B cell (primary cell): ENCODE measurements around the gene CNOT1. TPM values are rescaled to one million over a fixed set of nuclear protein-coding genes. Genes with fewer than 3 reads are reported as not detected.

Source experiments
- ATAC-seq: fragments of 200-7000 bp; cut with Tn5 transposase; one replicate; pipeline ENCODE4 v1.10.0; 2021; ENCODE audit warnings: low read depth, mild to moderate bottlenecking, moderate number of reproducible peaks, moderate library complexity
- CTCF ChIA-PET: fragments of 350-600 bp; sonication (Branson Sonifier 250); formaldehyde crosslinking; loops from one replicate; lab custom pipeline; 2021; ENCODE audit warnings: antibody characterized with exemption, inconsistent platforms; lab: Charles Lee
- POLR2A ChIA-PET: fragments of 350-600 bp; sonication (Branson Sonifier 250); formaldehyde crosslinking; loops from one replicate; lab custom pipeline; 2021; ENCODE audit warnings: antibody characterized with exemption; lab: Charles Lee
- DNase-seq: peaks from one replicate; pipeline ENCODE4 v3.0.0; 2013
- H2AFZ ChIP-seq: 2 replicates; pipeline ENCODE4 v1.6.1; 2012; ENCODE audit warnings: mild to moderate bottlenecking, low read depth, low read length; ENCODE audit not compliant: insufficient read depth, poor library complexity, severe bottlenecking
- H3K27ac ChIP-seq, 2 donors: 1 replicate in 1 of 2; 2 replicates in 1 of 2; pipeline ENCODE4 v1.5.1; 2012 to 2013; ENCODE audit warnings: low read length in 2 of 2, mild to moderate bottlenecking in 2 of 2, moderate library complexity in 1 of 2
- H3K27me3 ChIP-seq, 4 experiments: fragments of 200-600 bp in 1 of 4; sonication (generic) in 1 of 4; replicated peaks in 1 of 4; 1 replicate in 2 of 4; 2 replicates in 2 of 4; pipeline versions ENCODE4 v1.6.1 to v1.7.0; 2013 to 2016; ENCODE audit warnings: low read length in 3 of 4, mild to moderate bottlenecking in 2 of 4, mixed read lengths in 1 of 4, moderate library complexity in 1 of 4; ENCODE audit not compliant: insufficient read depth in 4 of 4, control insufficient read depth in 3 of 4; ENCODE audit errors: control extremely low read depth in 1 of 4
- H3K36me3 ChIP-seq, 2 experiments: replicated peaks in 1 of 2; 1 replicate in 1 of 2; 2 replicates in 1 of 2; pipeline versions ENCODE4 v1.6.1 to v1.7.1; 2013; ENCODE audit warnings: low read length in 1 of 2; ENCODE audit not compliant: insufficient read depth in 2 of 2, control insufficient read depth in 1 of 2; ENCODE audit errors: control extremely low read depth in 1 of 2, extremely low read depth in 1 of 2
- H3K4me1 ChIP-seq, 2 donors: fragments of 200-600 bp in 1 of 2; sonication (generic) in 1 of 2; 1 replicate in 1 of 2; 2 replicates in 1 of 2; pipeline versions ENCODE4 v1.5.1 to v1.6.1; 2013 to 2017; ENCODE audit warnings: low read length in 2 of 2; ENCODE audit not compliant: control insufficient read depth in 2 of 2, insufficient read depth in 2 of 2
- H3K4me2 ChIP-seq: replicated peaks from 2 replicates; pipeline ENCODE3; 2012; ENCODE audit warnings: mild to moderate bottlenecking, low read depth, low read length; ENCODE audit not compliant: poor library complexity, severe bottlenecking
- H3K4me3 ChIP-seq, 5 experiments: fragments of 200-600 bp in 1 of 5; sonication (generic) in 1 of 5; 1 replicate in 3 of 5; 2 replicates in 2 of 5; pipeline versions ENCODE4 v1.5.1 to v1.7.0; 2011 to 2016; ENCODE audit warnings: low read length in 4 of 5, mild to moderate bottlenecking in 4 of 5, low read depth in 2 of 5, control low read depth in 1 of 5, moderate library complexity in 1 of 5; ENCODE audit not compliant: insufficient read depth in 1 of 5; ENCODE audit errors: control extremely low read depth in 1 of 5, extremely low read depth in 1 of 5
- H3K79me2 ChIP-seq: fragments of 200-600 bp; sonication (generic); one replicate; pipeline ENCODE4 v1.6.0; 2016; ENCODE audit warnings: low read length; ENCODE audit not compliant: control insufficient read depth, insufficient read depth
- H3K9ac ChIP-seq: fragments of 200-600 bp; sonication (generic); 2 replicates; pipeline ENCODE4 v1.6.1; 2017; ENCODE audit warnings: mild to moderate bottlenecking, low read length, moderate library complexity
- H3K9me3 ChIP-seq, 3 donors: one replicate each; pipeline versions ENCODE4 v1.6.1 to v1.7.1; 2013; ENCODE audit warnings: low read length in 2 of 3; ENCODE audit not compliant: control insufficient read depth in 2 of 3, insufficient read depth in 1 of 3; ENCODE audit errors: control extremely low read depth in 1 of 3
- H4K20me1 ChIP-seq: 2 replicates; pipeline ENCODE4 v1.6.0; 2012; ENCODE audit warnings: mild to moderate bottlenecking, low read length; ENCODE audit not compliant: insufficient read depth, control insufficient read depth, poor library complexity, severe bottlenecking
- H3K27ac Mint-ChIP-seq: one replicate; pipeline ENCODE4 v1.8.0; 2021; ENCODE audit warnings: mixed read lengths
- H3K27me3 Mint-ChIP-seq: one replicate; pipeline ENCODE4 v1.8.0; 2021; ENCODE audit warnings: mixed read lengths
- H3K4me1 Mint-ChIP-seq: one replicate; pipeline ENCODE4 v1.8.0; 2021; ENCODE audit warnings: mixed read lengths
- H3K4me3 Mint-ChIP-seq: one replicate; pipeline ENCODE4 v1.8.0; 2021; ENCODE audit warnings: mixed read lengths
- H3K9me3 Mint-ChIP-seq: one replicate; pipeline ENCODE4 v1.8.0; 2022; ENCODE audit warnings: mixed read lengths; ENCODE audit not compliant: insufficient read depth
- EZH2 ChIP-seq: IDR thresholded peaks from 2 replicates; pipeline ENCODE4 v1.6.1; 2012; ENCODE audit warnings: borderline replicate concordance, low read depth, mild to moderate bottlenecking, moderate library complexity, low read length; ENCODE audit not compliant: insufficient read depth, poor library complexity, severe bottlenecking
- WGBS: methylation state at CpG from one replicate; pipeline ENCODE4 v1.1.5; 2013; ENCODE audit warnings: missing lambda C conversion rate; ENCODE audit not compliant: insufficient coverage; 5-methylcytosine and 5-hydroxymethylcytosine counted together
- intact Hi-C: fragments of 100-400 bp; cut with micrococcal nuclease; formaldehyde crosslinking; loops from one replicate; pipeline ENCODE4 v1.10.0; 2022
- polyA plus RNA-seq: library from polyadenylated mRNA; depleted of rRNA; stranded (reverse); fragments of >200 nt; gene quantifications from 2 replicates; pipeline ENCODE4 v1.2.3, GENCODE V29; 2012
- total RNA-seq, 2 donors: library from RNA; stranded (reverse); fragments of 120-200 nt in 1 of 2; gene quantifications; 1 replicate in 1 of 2; 2 replicates in 1 of 2; pipeline versions ENCODE4 v1.2.3 to v1.2.4, GENCODE V29; 2013 to 2022
- TF ChIP-seq, protein P1 (sequence below): fragments of 200-600 bp; IDR thresholded peaks from one replicate; pipeline ENCODE4 v1.8.0; 2022; ENCODE audit warnings: antibody characterized with exemption, mild to moderate bottlenecking

CNOT1 gene
- total and polyA plus RNA-seq, 2 donors (not counting 1 experiment from before 2014, with no cell fraction given), result 211 to 268 TPM

DNA sequence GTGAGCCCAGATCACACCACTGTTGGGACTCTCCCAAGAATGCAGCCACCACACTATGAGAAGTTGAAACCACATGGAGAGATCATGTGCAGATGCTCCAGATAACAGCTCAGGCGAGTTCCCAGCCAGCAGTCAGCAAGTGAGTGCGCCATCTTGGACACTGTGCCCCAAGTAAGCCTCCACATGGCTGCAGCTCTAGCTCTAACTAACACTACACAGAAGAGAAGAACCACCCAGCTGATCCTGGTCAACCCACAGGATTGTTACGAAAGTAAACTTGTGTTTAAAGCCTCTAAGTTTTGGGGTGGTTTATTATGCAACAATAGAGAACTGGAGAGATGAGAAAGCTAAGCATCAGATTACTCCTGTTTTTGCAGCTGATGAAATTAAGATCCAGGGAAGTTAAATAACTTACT lies 29.2 kb upstream of the CNOT1 start:
- ChIA-PET CTCF (interaction anchor here (0.8 to 1.5 kb wide), 3 partner anchors 97 to 322 kb away, joined by 3 to 8 read pairs (median 4); no protein-coding TSS in a partner anchor), POLR2A (no interaction called here)
- H3K9ac ChIP-seq, result no peak overlapping the region
- no peaks in the 10 kb centered on the region for H4K20me1 ChIP-seq
- no peak overlapping the region for H3K4me2 ChIP-seq
- no peak overlapping the region for H2AFZ ChIP-seq
- no peaks in the 10 kb centered on the region for H3K36me3 ChIP-seq
- intact Hi-C loops, result no loop called here
- WGBS, result 86% methylated on average over 2 of the region's 3 CpGs
- no peaks in the 10 kb centered on the region for H3K27me3 ChIP-seq
- H3K4me1 Mint-ChIP-seq, result no peaks in the 10 kb centered on the region
- H3K9me3 ChIP-seq, result no peaks in the 10 kb centered on the region
- TF ChIP-seq EZH2, result no peak
- TF ChIP-seq, protein P1, sequence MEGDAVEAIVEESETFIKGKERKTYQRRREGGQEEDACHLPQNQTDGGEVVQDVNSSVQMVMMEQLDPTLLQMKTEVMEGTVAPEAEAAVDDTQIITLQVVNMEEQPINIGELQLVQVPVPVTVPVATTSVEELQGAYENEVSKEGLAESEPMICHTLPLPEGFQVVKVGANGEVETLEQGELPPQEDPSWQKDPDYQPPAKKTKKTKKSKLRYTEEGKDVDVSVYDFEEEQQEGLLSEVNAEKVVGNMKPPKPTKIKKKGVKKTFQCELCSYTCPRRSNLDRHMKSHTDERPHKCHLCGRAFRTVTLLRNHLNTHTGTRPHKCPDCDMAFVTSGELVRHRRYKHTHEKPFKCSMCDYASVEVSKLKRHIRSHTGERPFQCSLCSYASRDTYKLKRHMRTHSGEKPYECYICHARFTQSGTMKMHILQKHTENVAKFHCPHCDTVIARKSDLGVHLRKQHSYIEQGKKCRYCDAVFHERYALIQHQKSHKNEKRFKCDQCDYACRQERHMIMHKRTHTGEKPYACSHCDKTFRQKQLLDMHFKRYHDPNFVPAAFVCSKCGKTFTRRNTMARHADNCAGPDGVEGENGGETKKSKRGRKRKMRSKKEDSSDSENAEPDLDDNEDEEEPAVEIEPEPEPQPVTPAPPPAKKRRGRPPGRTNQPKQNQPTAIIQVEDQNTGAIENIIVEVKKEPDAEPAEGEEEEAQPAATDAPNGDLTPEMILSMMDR, result no peak
- peaks cover 10% of the 10 kb centered on the region for H3K27me3 Mint-ChIP-seq
- H3K79me2 ChIP-seq, result no peaks in the 10 kb centered on the region
- H3K27ac ChIP-seq, result no peak overlapping the region
- H3K9me3 Mint-ChIP-seq, result no peaks in the 10 kb centered on the region
- H3K4me3 ChIP-seq, result no peak overlapping the region
- no peak for DNase-seq
- no peak for ATAC-seq
- no peak overlapping the region for H3K27ac Mint-ChIP-seq
- no peak overlapping the region for H3K4me3 Mint-ChIP-seq
- H3K4me1 ChIP-seq, result no peaks in the 10 kb centered on the region

DNA sequence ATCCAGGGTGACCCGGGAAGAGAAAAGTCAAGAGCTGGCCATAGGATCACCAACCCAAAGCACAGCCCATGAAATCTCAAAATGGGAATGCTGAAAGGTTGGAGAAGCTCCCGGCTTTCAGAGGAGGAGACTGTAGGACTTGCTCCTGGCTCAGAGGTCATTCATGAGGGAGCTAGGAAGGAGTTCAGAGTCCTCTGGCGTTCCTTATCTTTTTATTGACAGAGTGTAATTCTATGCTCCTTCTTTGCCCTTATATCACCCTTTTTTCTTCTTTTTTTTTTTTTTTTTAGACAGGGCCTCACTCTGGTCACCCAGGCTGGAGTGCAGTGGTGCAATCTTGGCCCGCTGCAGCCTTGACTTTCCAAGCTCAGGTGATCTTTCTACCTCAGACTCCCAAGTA lies 27.3 kb upstream of the CNOT1 start:
- Histone ChIP-seq H4K20me1 (no peaks in the 10 kb centered on the region), H3K4me2 (no peak overlapping the region), H3K4me1 (no peaks in the 10 kb centered on the region), H3K27ac (no peak overlapping the region), H3K36me3 (no peaks in the 10 kb centered on the region), H3K9ac (no peak overlapping the region), H3K4me3 (no peak overlapping the region), H2AFZ (no peak overlapping the region), H3K79me2 (no peaks in the 10 kb centered on the region), H3K9me3 (no peaks in the 10 kb centered on the region), H3K27me3 (no peaks in the 10 kb centered on the region)
- ATAC-seq (no peak), DNase-seq (no peak)
- ChIA-PET CTCF (no interaction called here), POLR2A (no interaction called here)
- no peak for TF ChIP-seq EZH2
- TF ChIP-seq, protein P1, result no peak
- intact Hi-C loops, result no loop called here
- Mint-ChIP-seq H3K27me3 (peaks cover 10% of the 10 kb centered on the region), H3K4me3 (no peak overlapping the region), H3K9me3 (no peaks in the 10 kb centered on the region), H3K4me1 (no peaks in the 10 kb centered on the region), H3K27ac (no peak overlapping the region)
- WGBS, result 100% methylated on average over 1 of the region's 4 CpGs
